HG02943 (cell line): ENCODE measurements around the gene GALK1.

Source experiments
- ATAC-seq: cut with Tn5 transposase; IDR thresholded peaks from one replicate; pipeline ENCODE4 v1.9.1; 2021; ENCODE audit warnings: mild to moderate bottlenecking, low read depth, moderate library complexity; ENCODE audit not compliant: unreplicated experiment

The GALK1 gene

GRCh38 chr17:75730065-75730464, 34.9 kb downstream of the GALK1 start:
- no peak for ATAC-seq

GRCh38 chr17:75729351-75729750, 35.6 kb downstream of the GALK1 start:
- ATAC-seq: no peak

GRCh38 chr17:75727391-75727790, 37.6 kb downstream of the GALK1 start:
- ATAC-seq: no peak

GRCh38 chr17:75725504-75725903, 39.5 kb downstream of the GALK1 start:
- ATAC-seq: no peak

GRCh38 chr17:75724016-75725003, 40.7 kb downstream of the GALK1 start:
- ATAC-seq: no peak

- no peak for ATAC-seq
These were observed 41.6 kb downstream of the GALK1 start for GRCh38 chr17:75723171-75723930.

GRCh38 chr17:75722542-75723095, 42.4 kb downstream of the GALK1 start:
- ATAC-seq: no peak

GRCh38 chr17:75722076-75722475, 42.9 kb downstream of the GALK1 start:
- ATAC-seq: no peak

- ATAC-seq: no peak
These were observed 43.5 kb downstream of the GALK1 start for GRCh38 chr17:75721463-75722011.

GRCh38 chr17:75720656-75721462, 44.1 kb downstream of the GALK1 start, which contains the start of gene ITGB4:
Gene ITGB4 (plus strand): TSS chr17:75721459. CDS start chr17:75724704, 3,245 bp downstream.
- ATAC-seq: no peak

GRCh38 chr17:75719732-75720131, 45.3 kb downstream of the GALK1 start:
- no peak for ATAC-seq

GRCh38 chr17:75712446-75712845, 52.5 kb downstream of the GALK1 start:
- ATAC-seq: no peak
